IMR-90 (cell line): ENCODE measurements around the gene S100A16. TPM values are rescaled to one million over a fixed set of nuclear protein-coding genes. Genes with fewer than 3 reads are reported as not detected.

ENCODE experiments used
- ATAC-seq: fragments of 200-7000 bp; cut with Tn5 transposase; 2 replicates; pipeline ENCODE4 v1.9.1; 2020; ENCODE audit warnings: low read depth, mild to moderate bottlenecking, moderate library complexity
- BruUV-seq: library from RNA; stranded (reverse); fragments of 400-500 nt; replicated peaks from 2 replicates; lab custom pipeline; 2021; lab: Mats Ljungman, UMichigan
- CTCF ChIA-PET: fragments of 300-600 bp; formaldehyde crosslinking; extraction: SDS; loops from one replicate; lab custom pipeline; 2021; ENCODE audit warnings: antibody characterized with exemption; lab: Yijun Ruan, JAX
- POLR2A ChIA-PET: fragments of 300-600 bp; sonication (Branson Sonifier 250); formaldehyde crosslinking; loops from one replicate; lab custom pipeline; 2022; ENCODE audit warnings: antibody characterized with exemption; ENCODE audit not compliant: unreplicated experiment; lab: Charles Lee
- DNase-seq: peaks from one replicate; pipeline ENCODE4 v3.0.0; 2013
- H2AFZ ChIP-seq: replicated peaks from 2 replicates; pipeline ENCODE3; 2013; ENCODE audit warnings: low read length, mild to moderate bottlenecking; ENCODE audit not compliant: poor library complexity
- H2AK5ac ChIP-seq: 2 replicates; pipeline ENCODE4 v1.6.1; 2013; ENCODE audit warnings: low read depth, low read length, inconsistent platforms
- H2AK9ac ChIP-seq: replicated peaks from 2 replicates; pipeline ENCODE3; 2013; ENCODE audit warnings: mild to moderate bottlenecking, low read depth, low read length, moderate library complexity; ENCODE audit not compliant: poor library complexity
- H2BK120ac ChIP-seq: 2 replicates; pipeline ENCODE4 v1.6.1; 2013; ENCODE audit warnings: low read depth, low read length, inconsistent platforms
- H2BK15ac ChIP-seq: 3 replicates; pipeline ENCODE4 v1.6.1; 2013; ENCODE audit warnings: low read depth, low read length, inconsistent platforms
- H2BK20ac ChIP-seq: 2 replicates; pipeline ENCODE4 v1.6.1; 2013; ENCODE audit warnings: low read depth, mild to moderate bottlenecking, inconsistent platforms, low read length, moderate library complexity
- H2BK5ac ChIP-seq: 2 replicates; pipeline ENCODE4 v1.6.1; 2013; ENCODE audit warnings: mild to moderate bottlenecking, low read depth, low read length, inconsistent platforms; ENCODE audit not compliant: poor library complexity, severe bottlenecking
- H3K14ac ChIP-seq: replicated peaks from 2 replicates; pipeline ENCODE4 v1.6.1; 2013; ENCODE audit warnings: low read depth, low read length, inconsistent platforms
- H3K18ac ChIP-seq: 2 replicates; pipeline ENCODE4 v1.6.1; 2013; ENCODE audit warnings: low read depth, low read length, control low read depth
- H3K23ac ChIP-seq: 2 replicates; pipeline ENCODE4 v1.6.1; 2013; ENCODE audit warnings: low read depth, low read length, inconsistent platforms
- H3K27ac ChIP-seq: 2 replicates; pipeline ENCODE4 v1.5.1; 2013; ENCODE audit warnings: mild to moderate bottlenecking, control low read depth, low read length; ENCODE audit not compliant: insufficient read depth
- H3K27me3 ChIP-seq: 2 replicates; pipeline ENCODE4 v1.6.1; 2013; ENCODE audit warnings: low read length; ENCODE audit not compliant: control insufficient read depth, insufficient read depth
- H3K36me3 ChIP-seq: 2 replicates; pipeline ENCODE4 v1.6.1; 2013; ENCODE audit warnings: low read length, mixed read lengths; ENCODE audit not compliant: control insufficient read depth, insufficient read depth
- H3K4ac ChIP-seq: 2 replicates; pipeline ENCODE4 v1.6.1; 2013; ENCODE audit warnings: low read depth, low read length, inconsistent platforms
- H3K4me1 ChIP-seq: 2 replicates; pipeline ENCODE4 v1.6.1; 2013; ENCODE audit warnings: low read length, mixed read lengths; ENCODE audit not compliant: control insufficient read depth, insufficient read depth
- H3K4me2 ChIP-seq: 2 replicates; pipeline ENCODE4 v1.6.1; 2013; ENCODE audit warnings: low read depth, mild to moderate bottlenecking, control low read depth, low read length, moderate library complexity
- H3K4me3 ChIP-seq: 2 replicates; pipeline ENCODE4 v1.5.1; 2013; ENCODE audit warnings: low read depth, mild to moderate bottlenecking, control low read depth, low read length, moderate library complexity; ENCODE audit not compliant: insufficient read depth
- H3K56ac ChIP-seq: 2 replicates; pipeline ENCODE4 v1.6.1; 2013; ENCODE audit warnings: low read length, inconsistent platforms; ENCODE audit not compliant: insufficient read depth; ENCODE audit errors: extremely low read depth
- H3K79me1 ChIP-seq, 2 experiments: 2 replicates each; pipeline ENCODE4 v1.6.1; 2013; ENCODE audit warnings: low read length in 2 of 2, inconsistent platforms in 1 of 2, low read depth in 1 of 2
- H3K9ac ChIP-seq: 2 replicates; pipeline ENCODE4 v1.6.1; 2013; ENCODE audit warnings: low read depth, low read length, control low read depth
- H3K9me1 ChIP-seq: 2 replicates; pipeline ENCODE4 v1.6.1; 2013; ENCODE audit warnings: low read length, inconsistent platforms; ENCODE audit not compliant: insufficient read depth
- H3K9me3 ChIP-seq: 2 replicates; pipeline ENCODE4 v1.6.1; 2013; ENCODE audit warnings: low read length; ENCODE audit not compliant: control insufficient read depth, insufficient read depth
- H4K20me1 ChIP-seq: 2 replicates; pipeline ENCODE4 v1.6.1; 2013; ENCODE audit warnings: low read length, inconsistent platforms; ENCODE audit not compliant: insufficient read depth
- H4K5ac ChIP-seq: 2 replicates; pipeline ENCODE4 v1.6.1; 2013; ENCODE audit warnings: mild to moderate bottlenecking, low read depth, low read length, control low read depth
- H4K8ac ChIP-seq, 2 experiments: 2 replicates each; pipeline ENCODE4 v1.6.1; 2013; ENCODE audit warnings: low read depth in 2 of 2, low read length in 2 of 2, control low read depth in 1 of 2, inconsistent platforms in 1 of 2
- H4K91ac ChIP-seq: 2 replicates; pipeline ENCODE4 v1.6.1; 2013; ENCODE audit warnings: low read depth, low read length, inconsistent platforms; ENCODE audit not compliant: insufficient read depth
- BHLHE40 ChIP-seq: fragments of 150-350 bp; IDR thresholded peaks from 2 replicates; pipeline ENCODE4 v1.6.1; 2016; ENCODE audit warnings: mild to moderate bottlenecking, low read depth, low read length
- CEBPB ChIP-seq: IDR thresholded peaks from 2 replicates; pipeline ENCODE4 v1.6.1; 2012; ENCODE audit warnings: low read depth, low read length, improper control_type of control experiment
- CHD1 ChIP-seq: IDR thresholded peaks from 2 replicates; pipeline ENCODE4 v1.6.1; 2012; ENCODE audit warnings: low read depth, low read length, improper control_type of control experiment
- CTCF ChIP-seq: conservative IDR thresholded peaks from 2 replicates; pipeline ENCODE4 v1.5.1; 2012; ENCODE audit warnings: mild to moderate bottlenecking, low read depth, low read length, improper control_type of control experiment
- ELK1 ChIP-seq: fragments of 150-350 bp; IDR thresholded peaks from 2 replicates; pipeline ENCODE4 v1.6.1; 2016; ENCODE audit warnings: low read depth, mild to moderate bottlenecking, low read length, moderate library complexity, borderline replicate concordance
- FOS ChIP-seq: fragments of 150-350 bp; IDR thresholded peaks from 2 replicates; pipeline ENCODE4 v1.6.1; 2016; ENCODE audit warnings: low read depth, low read length
- MAZ ChIP-seq: IDR thresholded peaks from 2 replicates; pipeline ENCODE4 v1.6.1; 2012; ENCODE audit warnings: low read depth, mild to moderate bottlenecking, low read length, improper control_type of control experiment, moderate library complexity, borderline replicate concordance
- MXI1 ChIP-seq: IDR thresholded peaks from 2 replicates; pipeline ENCODE4 v1.6.1; 2012; ENCODE audit warnings: low read depth, mild to moderate bottlenecking, low read length, moderate library complexity, borderline replicate concordance
- NFE2L2 ChIP-seq: fragments of 150-350 bp; IDR thresholded peaks from 2 replicates; pipeline ENCODE4 v1.6.1; 2016; ENCODE audit warnings: low read depth, mild to moderate bottlenecking, low read length
- RAD21 ChIP-seq: IDR thresholded peaks from 2 replicates; pipeline ENCODE4 v1.6.1; 2012; ENCODE audit warnings: low read length, improper control_type of control experiment
- RCOR1 ChIP-seq: IDR thresholded peaks from 2 replicates; pipeline ENCODE4 v1.6.1; 2012; ENCODE audit warnings: mild to moderate bottlenecking, low read length, improper control_type of control experiment; ENCODE audit not compliant: insufficient replicate concordance
- RFX5 ChIP-seq: IDR thresholded peaks from 2 replicates; pipeline ENCODE4 v1.8.0; 2012; ENCODE audit warnings: low read depth, mild to moderate bottlenecking, low read length, moderate library complexity
- SMC3 ChIP-seq: fragments of 150-350 bp; IDR thresholded peaks from 2 replicates; pipeline ENCODE4 v1.6.1; 2016; ENCODE audit warnings: low read depth, mild to moderate bottlenecking, antibody characterized with exemption, low read length, moderate library complexity
- USF2 ChIP-seq: fragments of 150-350 bp; IDR thresholded peaks from 2 replicates; pipeline ENCODE4 v1.6.1; 2017; ENCODE audit warnings: mild to moderate bottlenecking, antibody characterized with exemption, low read length, low read depth
- WGBS, 2 experiments: methylation state at CpG; one replicate each; pipeline versions ENCODE4 v1.1.5 to v1.1.7; 2013; ENCODE audit warnings: missing lambda C conversion rate in 2 of 2; ENCODE audit not compliant: insufficient read length in 1 of 2; ENCODE audit errors: extremely low coverage in 2 of 2; 5-methylcytosine and 5-hydroxymethylcytosine counted together
- dilution Hi-C: fragments of 300-500 bp; cut with HindIII; formaldehyde crosslinking; loops from one replicate; pipeline ENCODE4 v1.14.3; 2018; ENCODE audit warnings: low sequenced_read_pairs; ENCODE audit not compliant: unreplicated experiment
- in situ Hi-C: fragments of 300-500 bp; cut with MboI; formaldehyde crosslinking; loops from 3 replicates; pipeline ENCODE4 v1.14.3; 2019; ENCODE audit warnings: low sequenced_read_pairs, inconsistent platforms, mixed read lengths
- intact Hi-C: fragments of 100-400 bp; cut with micrococcal nuclease; formaldehyde crosslinking; loops from 2 replicates; pipeline ENCODE4 v1.10.0; 2022
- polyA plus RNA-seq, 3 experiments: library from polyadenylated mRNA; depleted of rRNA; stranded (reverse); fragments of >200 nt; gene quantifications; 2 replicates each; pipeline ENCODE4 v1.2.3, GENCODE V29; 2012; ENCODE audit warnings: low replicate concordance in 1 of 3
- total RNA-seq: library from RNA; depleted of rRNA; stranded (reverse); fragments of >200 nt; gene quantifications from 2 replicates; pipeline ENCODE4 v1.2.3, GENCODE V29; 2012

S100A16 gene
- total and polyA plus RNA-seq, 2 of the 4 experiments (the other 2 are of a cell fraction) = 201 to 515 TPM

- Histone ChIP-seq H2BK15ac (no peak overlapping the region), H3K14ac (no peak overlapping the region), H3K79me1 (peaks cover 27 to 67% of the 10 kb centered on the region in 2 experiments), H3K9me1 (peaks cover 5% of the 10 kb centered on the region), H3K27me3 (no peaks in the 10 kb centered on the region), H3K18ac (no peak overlapping the region), H4K20me1 (peaks cover 16% of the 10 kb centered on the region), H3K9ac (no peak overlapping the region), H3K4me3 (no peak overlapping the region), H3K4me1 (no peaks in the 10 kb centered on the region), H3K36me3 (peaks cover 57% of the 10 kb centered on the region), H4K8ac (no peak overlapping the region), H2BK5ac (no peak overlapping the region), H2BK120ac (no peak overlapping the region), H3K23ac (no peak overlapping the region), H2AFZ (no peak overlapping the region), H2BK20ac (no peak overlapping the region), H3K56ac (no peak overlapping the region), H2AK5ac (no peak overlapping the region), H3K4me2 (no peak overlapping the region), H2AK9ac (no peak overlapping the region), H3K4ac (no peak overlapping the region), H4K5ac (no peak overlapping the region), H4K91ac (no peak overlapping the region), H3K27ac (no peak overlapping the region), H3K9me3 (no peaks in the 10 kb centered on the region)
- POLR2A ChIA-PET = interaction anchor here (3.3 kb wide), 1 partner anchor 9 kb away, joined by 14 read pairs; the partner anchor contains the start of gene CHTOP
- CTCF ChIA-PET = interaction anchor here (1.5 kb wide), 1 partner anchor 16 kb away, joined by 7 read pairs; the partner anchor contains the start of gene S100A13
- intact Hi-C loops (no loop called here), dilution Hi-C loops (no loop called here), in situ Hi-C loops (loop anchor here (10.0 kb wide), 1 partner anchor 128 kb away; no protein-coding TSS in a partner anchor)
- TF ChIP-seq CHD1 (no peak), NFE2L2 (no peak), RAD21 (no peak), CEBPB (no peak), CTCF (no peak), MXI1 (no peak), ELK1 (no peak), RCOR1 (no peak), FOS (no peak), SMC3 (no peak), MAZ (no peak), BHLHE40 (no peak), RFX5 (no peak), USF2 (no peak)
- WGBS, 2 experiments = no CpG with 5 or more reads among the region's 11 CpGs
- ATAC-seq = no peak
- no TSS peak for BruUV-seq
- no peak for DNase-seq
These were observed 30.2 kb upstream of the S100A16 start for GRCh38 chr1:153643100-153643499.
